ENCODE data around the gene SDCCAG8.
"Not testable (repeated sequence)": the region's sequence is repeated elsewhere in the genome, so short reads cannot be mapped to it uniquely, and the experiment has no call there.

Gene SDCCAG8

GRCh38 chr1:243315455-243315854 lies 59.6 kb downstream of the SDCCAG8 start:
- no peak for DNase-seq
- no peak for TF ChIP-seq GATA1 (IDR thresholded peaks at IDR 0.05; ENCODE audit: low read depth, low read length)
- no peak for TF ChIP-seq POLR2A (IDR thresholded peaks at IDR 0.05; ENCODE audit: low read length)

- no peak for DNase-seq
- no peak for TF ChIP-seq POLR2A (IDR thresholded peaks at IDR 0.05; ENCODE audit: low read length)
- no peak for TF ChIP-seq GATA1 (IDR thresholded peaks at IDR 0.05; ENCODE audit: low read depth, low read length)
Observed at GRCh38 chr1:243315893-243316292, 60.1 kb downstream of the SDCCAG8 start.

DNA sequence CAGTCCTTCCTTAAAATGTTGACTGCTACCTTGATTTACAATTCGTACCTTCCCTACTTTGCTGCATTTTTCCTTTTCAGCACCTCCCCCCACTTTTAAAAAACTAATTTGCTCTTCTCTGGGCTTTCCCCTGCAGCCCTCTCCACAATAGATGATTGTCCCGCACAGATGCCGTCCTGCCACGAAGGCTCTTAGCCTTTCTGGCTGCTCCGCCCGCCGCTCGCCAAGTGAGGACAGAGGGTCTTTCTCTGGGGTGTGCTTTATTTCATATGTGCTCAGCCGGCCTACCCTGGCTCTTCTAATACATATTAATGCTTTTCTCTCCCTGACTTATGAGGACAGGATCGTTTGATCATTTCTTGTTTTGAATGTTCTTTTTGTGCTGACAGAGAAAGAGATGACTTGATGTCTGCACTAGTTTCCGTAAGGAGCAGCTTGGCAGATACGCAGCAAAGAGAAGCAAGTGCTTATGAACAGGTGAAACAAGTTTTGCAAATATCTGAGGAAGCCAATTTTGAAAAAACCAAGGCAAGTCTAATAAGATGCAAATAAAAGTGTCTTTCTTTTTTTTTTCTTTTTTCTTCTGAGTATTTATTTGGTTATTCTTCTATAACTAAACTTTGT lies 60.6 kb downstream of the SDCCAG8 start:
- TF ChIP-seq POLR2A (IDR thresholded peaks at IDR 0.05; ENCODE audit: low read length) = no peak
- no peak for TF ChIP-seq GATA1 (IDR thresholded peaks at IDR 0.05; ENCODE audit: low read depth, low read length)
- DNase-seq = no peak

GRCh38 chr1:243320224-243320623 lies 64.4 kb downstream of the SDCCAG8 start:
- TF ChIP-seq GATA1 (IDR thresholded peaks at IDR 0.05; ENCODE audit: low read depth, low read length) = no peak
- TF ChIP-seq POLR2A (IDR thresholded peaks at IDR 0.05; ENCODE audit: low read length) = no peak
- no peak for DNase-seq

DNA sequence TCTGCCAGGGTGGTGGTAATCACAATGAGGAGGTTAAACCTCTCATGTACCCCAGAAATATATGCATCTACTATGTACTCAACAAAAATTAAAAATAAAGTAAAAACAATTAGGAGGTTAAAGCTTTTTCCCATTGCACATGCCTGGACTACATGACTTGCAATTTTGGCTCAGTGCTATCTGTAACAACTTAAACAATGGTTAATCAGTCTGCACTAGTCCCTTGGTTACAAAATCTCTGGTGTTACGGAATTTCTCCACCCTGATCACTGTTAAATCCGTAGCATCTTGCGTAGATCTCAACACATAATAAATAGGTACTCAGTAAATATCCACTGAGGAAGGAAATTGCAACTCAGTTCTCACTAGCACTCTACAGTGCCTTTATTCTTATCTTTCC lies 66.5 kb downstream of the SDCCAG8 start:
- DNase-seq = no peak
- no peak for TF ChIP-seq POLR2A (IDR thresholded peaks at IDR 0.05; ENCODE audit: low read length)
- TF ChIP-seq GATA1 (IDR thresholded peaks at IDR 0.05; ENCODE audit: low read depth, low read length) = no peak

DNA sequence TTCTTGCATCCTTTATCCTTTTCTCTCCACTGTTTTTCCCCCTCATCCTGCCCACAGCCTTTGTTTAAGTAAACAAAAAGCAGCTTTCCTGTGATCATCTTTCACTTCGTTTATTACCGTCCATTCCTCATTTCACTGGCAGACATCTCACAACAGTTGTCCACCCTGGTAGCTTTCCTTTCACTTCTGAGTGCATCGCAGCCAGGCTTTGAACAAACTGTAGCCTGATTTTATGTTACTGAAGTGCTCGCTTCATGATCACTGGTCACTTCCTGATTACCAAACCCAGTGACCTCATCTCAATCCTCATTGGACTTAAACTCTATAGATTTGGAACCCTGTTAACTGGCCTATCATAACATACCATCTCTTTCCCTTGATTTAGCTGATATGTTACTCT lies 67.7 kb downstream of the SDCCAG8 start:
- TF ChIP-seq GATA1 (IDR thresholded peaks at IDR 0.05; ENCODE audit: low read depth, low read length) (no peak), POLR2A (IDR thresholded peaks at IDR 0.05; ENCODE audit: low read length) (no peak)

DNA sequence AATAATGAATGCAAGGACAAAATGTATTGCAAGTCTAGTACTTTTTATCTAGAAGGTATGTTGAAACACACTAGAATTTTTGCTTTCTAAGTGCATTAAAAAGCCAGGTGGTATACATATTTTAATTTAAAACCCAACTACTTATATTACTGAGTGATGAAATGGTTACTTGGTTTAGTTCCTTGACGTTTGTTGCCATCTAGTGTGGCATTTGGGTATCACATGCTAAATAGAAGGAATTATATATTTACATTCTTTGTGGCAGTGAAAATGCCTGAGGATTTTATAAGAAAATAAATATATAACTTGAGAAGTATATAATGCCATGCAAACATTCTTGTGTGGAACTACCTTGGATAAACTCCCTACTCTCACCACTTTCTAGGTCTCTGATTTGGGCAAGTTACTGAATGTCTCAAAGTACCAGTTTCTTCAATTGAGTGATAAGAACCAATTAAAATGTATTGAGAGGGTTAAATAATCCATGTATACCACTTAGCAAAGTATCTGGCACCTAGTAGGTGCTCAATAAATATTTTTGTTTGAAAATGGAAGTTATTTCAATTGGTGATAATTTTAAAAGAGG lies 69.6 kb downstream of the SDCCAG8 start:
- peak; percentile 57 to 79 for DNase-seq
- TF ChIP-seq GATA1 (IDR thresholded peaks at IDR 0.05; ENCODE audit: low read depth, low read length) (no peak), POLR2A (IDR thresholded peaks at IDR 0.05; ENCODE audit: low read length) (no peak)

More for the DNA sequence above, 67.7 kb downstream of the SDCCAG8 start:
- DNase-seq = no peak

DNA sequence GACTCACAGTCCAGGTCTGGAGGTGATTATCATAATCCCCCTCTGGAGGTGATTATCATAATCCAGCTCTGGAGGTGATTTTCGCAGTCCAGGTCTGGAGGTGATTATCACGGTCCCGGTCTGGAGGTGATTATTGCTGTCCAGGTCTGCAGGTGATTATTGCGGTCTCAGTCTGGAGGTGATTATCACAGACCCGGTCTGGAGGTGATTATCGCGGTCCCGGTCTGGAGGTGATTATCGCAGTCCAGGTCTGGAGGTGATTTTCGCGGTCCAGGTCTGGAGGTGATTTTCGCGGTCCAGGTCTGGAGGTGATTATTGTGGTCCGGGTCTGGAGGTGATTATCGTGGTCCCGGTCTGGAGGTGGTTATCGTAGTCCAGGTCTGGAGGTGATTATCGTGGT lies 76.6 kb downstream of the SDCCAG8 start:
- no peak for TF ChIP-seq GATA1 (IDR thresholded peaks at IDR 0.05; ENCODE audit: low read depth, low read length)
- TF ChIP-seq POLR2A (IDR thresholded peaks at IDR 0.05; ENCODE audit: low read length) = no peak
- DNase-seq = no peak

- TF ChIP-seq POLR2A (IDR thresholded peaks at IDR 0.05; ENCODE audit: low read length) (no peak), GATA1 (IDR thresholded peaks at IDR 0.05; ENCODE audit: low read depth, low read length) (no peak)
- DNase-seq = no peak
Observed at GRCh38 chr1:243335292-243335691, 79.5 kb downstream of the SDCCAG8 start.

DNA sequence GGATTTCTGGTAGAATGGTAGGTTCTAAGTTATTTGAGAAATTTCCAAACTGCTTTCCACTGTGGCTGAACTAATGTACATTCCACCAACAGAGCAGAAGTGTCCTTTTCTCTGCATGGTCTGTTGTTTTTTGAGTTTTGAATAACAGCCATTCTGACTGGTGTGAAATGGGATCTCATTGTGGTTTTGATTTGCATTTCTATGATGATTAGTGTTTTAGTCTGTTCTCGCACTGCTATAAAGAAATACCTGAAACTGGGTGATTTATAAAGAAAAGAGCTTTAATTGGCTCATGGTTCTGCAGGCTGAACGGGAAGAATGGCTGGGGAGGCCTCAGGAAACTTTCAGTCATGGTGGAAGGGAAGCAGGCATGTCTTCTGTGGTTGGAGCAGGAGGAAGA lies 80.3 kb downstream of the SDCCAG8 start:
- TF ChIP-seq GATA1 (IDR thresholded peaks at IDR 0.05; ENCODE audit: low read depth, low read length) (no peak), POLR2A (IDR thresholded peaks at IDR 0.05; ENCODE audit: low read length) (no peak)
- no peak for DNase-seq

DNA sequence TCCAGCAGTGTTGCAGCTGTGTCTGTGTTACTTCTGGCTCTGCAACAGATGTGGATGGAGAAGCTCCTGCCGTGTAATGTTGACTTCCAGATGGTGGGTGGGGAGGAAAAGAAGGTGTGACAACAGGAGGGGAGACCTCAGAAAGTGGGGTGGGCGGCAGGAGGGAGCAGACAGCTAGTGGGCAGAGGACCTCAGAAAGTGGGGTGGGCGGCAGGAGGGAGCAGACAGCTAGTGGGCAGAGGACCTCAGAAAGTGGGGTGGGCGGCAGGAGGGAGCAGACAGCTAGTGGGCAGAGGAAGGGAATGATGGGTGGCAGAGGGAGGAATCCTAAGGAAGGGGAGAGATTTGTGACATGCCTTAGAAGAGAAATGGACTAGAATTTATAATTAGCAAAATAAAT lies 83.0 kb downstream of the SDCCAG8 start:
- not testable (repeated sequence) for DNase-seq

DNA sequence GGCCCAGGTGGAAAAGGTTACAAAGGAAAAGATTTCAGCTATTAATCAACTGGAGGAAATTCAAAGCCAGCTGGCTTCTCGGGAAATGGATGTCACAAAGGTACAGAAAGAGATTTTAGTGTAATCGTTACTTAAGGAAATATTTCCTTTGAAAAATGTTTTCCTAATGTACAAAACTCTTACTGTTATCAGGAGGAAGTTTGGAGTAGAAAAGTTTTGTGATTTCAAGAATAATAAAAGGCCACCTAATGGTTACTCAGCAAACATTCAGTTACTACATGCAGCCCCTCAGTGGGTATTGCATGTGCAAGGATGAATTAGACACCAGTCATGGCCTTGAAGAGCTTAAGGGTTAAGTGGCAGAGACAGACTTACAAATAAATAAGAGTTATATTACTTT lies 85.2 kb downstream of the SDCCAG8 start:
- TF ChIP-seq GATA1 (IDR thresholded peaks at IDR 0.05; ENCODE audit: low read depth, low read length) (no peak), POLR2A (IDR thresholded peaks at IDR 0.05; ENCODE audit: low read length) (no peak)
- DNase-seq = no peak

GRCh38 chr1:243343970-243344937 lies 88.4 kb downstream of the SDCCAG8 start:
- TF ChIP-seq GATA1 (IDR thresholded peaks at IDR 0.05; ENCODE audit: low read depth, low read length) = no peak
- TF ChIP-seq POLR2A (IDR thresholded peaks at IDR 0.05; ENCODE audit: low read length) = no peak
- peak; percentile 29 to 60 for DNase-seq

DNA sequence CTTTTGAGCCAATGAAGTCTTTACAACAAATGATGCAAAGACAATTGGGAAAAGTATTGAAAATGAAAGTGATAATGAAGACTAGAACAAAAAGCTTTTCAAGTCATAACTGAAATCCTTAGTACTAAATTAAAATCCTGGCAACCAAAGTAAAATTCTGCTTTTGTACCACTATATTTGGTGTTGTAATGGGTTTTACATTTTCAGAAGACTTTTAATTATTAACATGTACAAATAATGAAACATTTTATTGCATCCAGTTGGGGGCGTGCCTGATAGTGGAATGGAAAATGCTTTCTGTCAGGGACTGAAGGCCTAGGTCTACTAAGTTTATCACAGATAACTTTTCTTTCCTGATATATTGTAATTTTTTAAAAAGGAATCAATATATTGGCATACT lies 89.4 kb downstream of the SDCCAG8 start:
- TF ChIP-seq GATA1 (IDR thresholded peaks at IDR 0.05; ENCODE audit: low read depth, low read length) = no peak
- TF ChIP-seq POLR2A (IDR thresholded peaks at IDR 0.05; ENCODE audit: low read length) = no peak
- no peak for DNase-seq

All from erythroblast (primary cell).